Panc1 (cell line): Measurements from ENCODE around the gene GLRA3. TPM values are rescaled to one million over a fixed set of nuclear protein-coding genes. Genes with fewer than 3 reads are reported as not detected.
"Not testable (repeated sequence)": the region's sequence is repeated elsewhere in the genome, so short reads cannot be mapped to it uniquely, and the experiment has no call there.

Experiments used
- ATAC-seq: fragments of 200-7000 bp; cut with Tn5 transposase; 2 replicates; pipeline ENCODE4 v1.9.1; 2020; ENCODE audit warnings: mild to moderate bottlenecking, moderate library complexity
- BruUV-seq: library from RNA; stranded (reverse); fragments of 400-500 nt; replicated peaks from 2 replicates; lab custom pipeline; 2021; lab: Mats Ljungman, UMichigan
- CTCF ChIA-PET: fragments of 300-600 bp; sonication (Branson Sonifier 250); formaldehyde crosslinking; loops from one replicate; lab custom pipeline; 2022; ENCODE audit warnings: antibody characterized with exemption; lab: Charles Lee
- POLR2A ChIA-PET: fragments of 300-600 bp; sonication (Branson Sonifier 250); formaldehyde crosslinking; loops from one replicate; lab custom pipeline; 2022; ENCODE audit warnings: antibody characterized with exemption; lab: Charles Lee
- DNase-seq: peaks from one replicate; pipeline ENCODE4 v3.0.0-alpha.2; 2010; ENCODE audit warnings: low read depth, low spot score
- H3K27ac ChIP-seq: 2 replicates; pipeline ENCODE4 v1.5.1; 2011; ENCODE audit warnings: mild to moderate bottlenecking, low read length, inconsistent platforms
- H3K27me3 ChIP-seq: fragments of 200-500 bp; sonication (Bioruptor generic); 2 replicates; pipeline ENCODE4 v1.6.0; 2014; ENCODE audit warnings: low read length, inconsistent platforms; ENCODE audit not compliant: control insufficient read depth, insufficient read depth
- H3K36me3 ChIP-seq: fragments of 200-500 bp; sonication (Bioruptor generic); 2 replicates; pipeline ENCODE4 v1.5.1; 2014; ENCODE audit warnings: inconsistent platforms, mild to moderate bottlenecking, low read length, moderate library complexity; ENCODE audit not compliant: control insufficient read depth, insufficient read depth
- H3K4me1 ChIP-seq: 2 replicates; pipeline ENCODE4 v1.5.1; 2011; ENCODE audit warnings: inconsistent platforms, mild to moderate bottlenecking, low read length, moderate library complexity; ENCODE audit not compliant: control insufficient read depth, insufficient read depth
- H3K4me3 ChIP-seq, 2 experiments: 2 replicates each; pipeline ENCODE4 v1.5.1; 2011 to 2012; ENCODE audit warnings: low read depth in 2 of 2, low read length in 2 of 2, mild to moderate bottlenecking in 2 of 2, inconsistent platforms in 1 of 2, moderate library complexity in 1 of 2
- H3K9me3 ChIP-seq: fragments of 200-500 bp; sonication (Bioruptor generic); 2 replicates; pipeline ENCODE4 v1.5.1; 2014; ENCODE audit warnings: low read depth, mild to moderate bottlenecking, inconsistent platforms, low read length, moderate library complexity; ENCODE audit not compliant: control insufficient read depth, insufficient read depth
- CTCF ChIP-seq: fragments of 450-650 bp; IDR thresholded peaks from 2 replicates; pipeline ENCODE4 v1.5.1; 2017; ENCODE audit warnings: mild to moderate bottlenecking
- POLR2AphosphoS5 ChIP-seq: IDR thresholded peaks from 2 replicates; pipeline ENCODE4 v1.6.1; 2012; ENCODE audit warnings: mild to moderate bottlenecking, low read depth, low read length, moderate library complexity
- REST ChIP-seq, 2 experiments: IDR thresholded peaks; 2 replicates each; pipeline ENCODE4 v1.6.1; 2011 to 2012; ENCODE audit warnings: low read depth in 2 of 2, control low read depth in 1 of 2, low read length in 1 of 2, mild to moderate bottlenecking in 1 of 2, moderate library complexity in 1 of 2; ENCODE audit not compliant: insufficient read depth in 1 of 2
- SIN3A ChIP-seq: IDR thresholded peaks from 2 replicates; pipeline ENCODE4 v1.6.1; 2012; ENCODE audit warnings: low read depth, mild to moderate bottlenecking, low read length, moderate library complexity, borderline replicate concordance; ENCODE audit not compliant: insufficient read depth
- TCF7L2 ChIP-seq: IDR thresholded peaks from 2 replicates; pipeline ENCODE4 v1.6.1; 2011; ENCODE audit warnings: mild to moderate bottlenecking, low read depth, low read length, inconsistent platforms
- in situ Hi-C: cut with HindIII; loops from 2 replicates; pipeline ENCODE4 v1.10.0; 2016; ENCODE audit warnings: low sequenced_read_pairs, low pct_unique_long_range_greater_than_20kb
- intact Hi-C: fragments of 100-400 bp; cut with micrococcal nuclease; formaldehyde crosslinking; loops from one replicate; pipeline ENCODE4 v1.10.0; 2022; ENCODE audit not compliant: unreplicated experiment
- total RNA-seq: library from RNA; stranded (reverse); gene quantifications from one replicate; pipeline ENCODE4 v1.2.1, GENCODE V29; 2021; ENCODE audit not compliant: unreplicated experiment

Gene GLRA3
- total RNA-seq, 1 experiment from 2014 or later = not detected

- TF ChIP-seq REST (IDR thresholded peaks at IDR 0.05; ENCODE audit: insufficient read depth in 1 of 2, low read depth in 2 of 2, low read length in 1 of 2) (no peak), CTCF (no peak), TCF7L2 (no peak), SIN3A (no peak), POLR2AphosphoS5 (no peak)
- H3K27me3 ChIP-seq = no peaks in the 10 kb centered on the region
- in situ Hi-C loops (no loop called here), intact Hi-C loops (no loop called here)
- no peaks in the 10 kb centered on the region for H3K9me3 ChIP-seq
- ChIA-PET POLR2A (no interaction called here), CTCF (no interaction called here)
- no peak overlapping the region for H3K4me3 ChIP-seq
- H3K36me3 ChIP-seq = no peaks in the 10 kb centered on the region
- DNase-seq (no peak), ATAC-seq (no peak)
- H3K27ac ChIP-seq = no peak overlapping the region
- H3K4me1 ChIP-seq = no peaks in the 10 kb centered on the region
- BruUV-seq = no TSS peak
Measured at GRCh38 chr4:174633399-174633798, 195.6 kb downstream of the GLRA3 start.

GRCh38 chr4:174631901-174632758 is 196.9 kb downstream of the GLRA3 start:
- no peaks in the 10 kb centered on the region for H3K36me3 ChIP-seq
- POLR2A ChIA-PET = no interaction called here
- H3K27ac ChIP-seq = no peak overlapping the region
- in situ Hi-C loops = no loop called here
- DNase-seq (peak; percentile 22), ATAC-seq (no peak)
- CTCF ChIA-PET = interaction anchor here (0.5 kb wide), 1 partner anchor 13 kb away, joined by 3 read pairs; no protein-coding TSS in a partner anchor
- H3K27me3 ChIP-seq = no peaks in the 10 kb centered on the region
- no TSS peak for BruUV-seq
- H3K4me1 ChIP-seq = no peaks in the 10 kb centered on the region
- no peaks in the 10 kb centered on the region for H3K9me3 ChIP-seq
- no peak overlapping the region for H3K4me3 ChIP-seq
- TF ChIP-seq TCF7L2 (no peak), CTCF (peak; percentile 61; the same call in 1 of the 2 replicates)
- intact Hi-C loops = loop anchor here (1.0 kb wide), 1 partner anchor 267 kb away; no protein-coding TSS in a partner anchor

- H3K36me3 ChIP-seq, H3K27ac ChIP-seq, H3K9me3 ChIP-seq, BruUV-seq, H3K4me3 ChIP-seq, in situ Hi-C loops, POLR2A ChIA-PET, CTCF ChIA-PET, H3K4me1 ChIP-seq, H3K27me3 ChIP-seq, intact Hi-C loops, ATAC-seq, DNase-seq: not testable (repeated sequence)
Measured at GRCh38 chr4:174629907-174630450, 199.1 kb downstream of the GLRA3 start.
